GM23338 (cell line): ENCODE results near the gene PSMD5. TPM values are rescaled to one million over a fixed set of nuclear protein-coding genes. Genes with fewer than 3 reads are reported as not detected.
A peak's percentile ranks its signal among the peaks of the same experiment; 100 is the strongest.

Experiments used
- ATAC-seq: fragments of 200-7000 bp; cut with Tn5 transposase; 3 replicates; pipeline ENCODE4 v1.9.1; 2020
- DNase-seq: peaks from one replicate; pipeline ENCODE4 v3.0.0-alpha.2; 2015; ENCODE audit warnings: low spot score
- H2AFZ ChIP-seq: fragments of 200-600 bp; sonication (generic); 2 replicates; pipeline ENCODE4 v1.8.0; 2016; ENCODE audit warnings: antibody characterized with exemption, mild to moderate bottlenecking, moderate library complexity
- H3F3A ChIP-seq: fragments of 200-600 bp; sonication (generic); replicated peaks from 2 replicates; pipeline ENCODE4 v1.8.0; 2017; ENCODE audit warnings: antibody characterized with exemption, mixed run types, low read depth
- H3K27ac ChIP-seq: fragments of 200-600 bp; sonication (generic); 2 replicates; pipeline ENCODE4 v1.6.1; 2016; ENCODE audit warnings: low read depth
- H3K27me3 ChIP-seq: fragments of 200-600 bp; sonication (generic); 2 replicates; pipeline ENCODE4 v1.8.0; 2016; ENCODE audit warnings: mild to moderate bottlenecking, mixed run types, moderate library complexity; ENCODE audit not compliant: insufficient read depth
- H3K36me3 ChIP-seq: fragments of 200-600 bp; sonication (generic); 2 replicates; pipeline ENCODE4 v1.8.0; 2016; ENCODE audit warnings: mild to moderate bottlenecking; ENCODE audit not compliant: insufficient read depth
- H3K4me1 ChIP-seq: fragments of 200-600 bp; sonication (generic); 2 replicates; pipeline ENCODE4 v1.8.0; 2016; ENCODE audit warnings: mild to moderate bottlenecking, moderate library complexity; ENCODE audit not compliant: insufficient read depth
- H3K4me2 ChIP-seq: fragments of 200-600 bp; sonication (generic); 2 replicates; pipeline ENCODE4 v1.7.1; 2017; ENCODE audit warnings: mixed run types
- H3K4me3 ChIP-seq: fragments of 200-600 bp; sonication (generic); 2 replicates; pipeline ENCODE4 v1.6.1; 2016; ENCODE audit warnings: mixed run types
- H3K79me2 ChIP-seq: fragments of 200-600 bp; sonication (generic); replicated peaks from 2 replicates; pipeline ENCODE4 v1.8.0; 2017; ENCODE audit warnings: mild to moderate bottlenecking; ENCODE audit not compliant: insufficient read depth
- H3K9me2 ChIP-seq: fragments of 200-600 bp; sonication (generic); 2 replicates; pipeline ENCODE4 v1.8.0; 2017; ENCODE audit not compliant: insufficient read depth
- H4K20me1 ChIP-seq: fragments of 200-600 bp; sonication (generic); replicated peaks from 2 replicates; pipeline ENCODE4 v1.8.0; 2017; ENCODE audit warnings: mild to moderate bottlenecking; ENCODE audit not compliant: insufficient read depth
- H3K27ac Mint-ChIP-seq: 2 replicates; pipeline ENCODE4 v1.8.0; 2020; ENCODE audit warnings: inconsistent platforms, mild to moderate bottlenecking, moderate library complexity, mixed read lengths
- H3K27me3 Mint-ChIP-seq: 3 replicates; pipeline ENCODE4 v1.8.0; 2022; ENCODE audit warnings: low read depth, mild to moderate bottlenecking, moderate library complexity, mixed read lengths, inconsistent platforms; ENCODE audit not compliant: insufficient read depth, poor library complexity
- H3K36me3 Mint-ChIP-seq: 3 replicates; pipeline ENCODE4 v1.8.0; 2021; ENCODE audit warnings: low read depth, mild to moderate bottlenecking, inconsistent platforms, moderate library complexity, mixed read lengths
- H3K4me1 Mint-ChIP-seq: 3 replicates; pipeline ENCODE4 v1.8.0; 2020; ENCODE audit warnings: mild to moderate bottlenecking, inconsistent platforms, mixed read lengths
- H3K4me3 Mint-ChIP-seq: 3 replicates; pipeline ENCODE4 v1.8.0; 2021; ENCODE audit warnings: moderate library complexity, mild to moderate bottlenecking, inconsistent platforms, mixed read lengths
- H3K9me3 Mint-ChIP-seq: 3 replicates; pipeline ENCODE4 v1.8.0; 2020; ENCODE audit warnings: moderate library complexity, mild to moderate bottlenecking, inconsistent platforms, mixed read lengths
- EZH2phosphoT487 ChIP-seq: fragments of 200-600 bp; sonication (generic); IDR thresholded peaks from one replicate; pipeline ENCODE4 v1.8.1; 2018; ENCODE audit warnings: antibody characterized with exemption; ENCODE audit not compliant: unreplicated experiment
- JUNB ChIP-seq: IDR thresholded peaks from one replicate; pipeline ENCODE4 v1.6.1; 2016; ENCODE audit warnings: antibody characterized with exemption; ENCODE audit not compliant: unreplicated experiment
- NANOG ChIP-seq: IDR thresholded peaks from 2 replicates; pipeline ENCODE4 v1.6.1; 2016; ENCODE audit warnings: antibody characterized with exemption, borderline replicate concordance
- STAT1 ChIP-seq: IDR thresholded peaks from one replicate; pipeline ENCODE4 v1.6.1; 2016; ENCODE audit warnings: antibody characterized with exemption; ENCODE audit not compliant: unreplicated experiment
- ZNF114 ChIP-seq: fragments of 250-450 bp; sonication (Bioruptor Pico); IDR thresholded peaks from 2 replicates; pipeline ENCODE4 v1.5.0; 2020; ENCODE audit warnings: mild to moderate bottlenecking, moderate library complexity
- ZNF331 ChIP-seq: fragments of 250-450 bp; sonication (Bioruptor Pico); IDR thresholded peaks from 2 replicates; pipeline ENCODE4 v1.5.0; 2020; ENCODE audit warnings: low read depth, mild to moderate bottlenecking, moderate library complexity
- polyA plus RNA-seq: library from polyadenylated mRNA; unstranded; fragments of >200 nt; fragmentation: Nextera tagmentation; extraction: Ambion mirVana; gene quantifications from 2 replicates; pipeline ENCODE4 v1.2.1, GENCODE V29; 2016
- total RNA-seq: library from RNA; depleted of rRNA; stranded (reverse); fragments of >200 nt; shearing (Covaris generic); gene quantifications from 2 replicates; pipeline ENCODE4 v1.2.3, GENCODE V29; 2014
- TF ChIP-seq, protein P1 (sequence below): fragments of 250-450 bp; sonication (Bioruptor Pico); IDR thresholded peaks from 2 replicates; pipeline ENCODE4 v1.5.0; 2020; ENCODE audit warnings: mild to moderate bottlenecking, moderate library complexity
- TF ChIP-seq, protein P2 (sequence below): IDR thresholded peaks from 2 replicates; pipeline ENCODE4 v1.6.1; 2016; ENCODE audit warnings: antibody characterized with exemption
- TF ChIP-seq, protein P3 (sequence below), 2 experiments: fragments of 200-600 bp in 1 of 2; sonication (generic) in 1 of 2; conservative IDR thresholded peaks; 2 replicates each; pipeline versions ENCODE4 v1.5.1 to v1.6.1; 2016 to 2017; ENCODE audit warnings: antibody characterized with exemption in 2 of 2, low read depth in 2 of 2, mild to moderate bottlenecking in 2 of 2, moderate library complexity in 1 of 2

Gene PSMD5
- total and polyA plus RNA-seq, 2 experiments from 2014 or later: 23.9 to 40.5 TPM

DNA sequence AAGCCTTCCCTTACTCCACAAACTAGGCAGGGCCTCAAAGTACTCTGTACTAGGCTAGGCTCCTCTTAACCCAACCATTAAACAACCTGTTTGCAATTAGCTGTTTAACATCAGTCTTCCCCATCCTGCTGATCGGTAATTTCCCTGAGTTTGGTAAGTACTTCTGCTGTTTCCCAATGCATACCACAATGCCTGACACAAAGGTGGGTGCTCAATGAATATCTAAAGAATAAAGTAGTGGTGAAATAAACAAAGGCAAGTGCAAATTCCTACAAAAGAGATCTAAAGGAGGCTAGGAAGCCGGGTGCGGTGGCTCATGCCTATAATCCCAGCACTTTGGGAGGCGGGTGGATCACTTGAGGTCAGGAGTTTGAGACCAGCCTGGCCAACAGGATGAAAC, 74.5 kb downstream of the PSMD5 start:
- H3K4me2 ChIP-seq: no peak overlapping the region
- peaks cover 19% of the 10 kb centered on the region; the same call in 1 of the 2 replicates for H4K20me1 ChIP-seq
- H3K4me1 ChIP-seq: peaks cover 8% of the 10 kb centered on the region; the same call in 1 of the 2 replicates
- Mint-ChIP-seq H3K27ac (peak overlapping the region; percentile 10; the same call in 1 of the 2 replicates), H3K4me3 (no peak overlapping the region), H3K27me3 (no peaks in the 10 kb centered on the region), H3K4me1 (no peaks in the 10 kb centered on the region), H3K36me3 (peaks cover 60% of the 10 kb centered on the region), H3K9me3 (no peaks in the 10 kb centered on the region)
- peak; percentile 57 for ATAC-seq
- DNase-seq: peak; percentile 64
- 0 out of 2 replicates have a peak overlapping the region, but pooled peaks have one; percentile 4 for H3K27ac ChIP-seq
- H3K79me2 ChIP-seq: no peaks in the 10 kb centered on the region
- H3K36me3 ChIP-seq: peaks cover 30% of the 10 kb centered on the region
- H3K27me3 ChIP-seq: no peaks in the 10 kb centered on the region
- H3K4me3 ChIP-seq: no peak overlapping the region
- 0 out of 2 replicates have a peak, but pooled peaks cover 2% of the 10 kb centered on the region for H3F3A ChIP-seq
- H2AFZ ChIP-seq: no peak overlapping the region
- TF ChIP-seq NANOG (peak; percentile 24; the same call in 1 of the 2 replicates), ZNF331 (no peak)
- no peaks in the 10 kb centered on the region for H3K9me2 ChIP-seq

DNA sequence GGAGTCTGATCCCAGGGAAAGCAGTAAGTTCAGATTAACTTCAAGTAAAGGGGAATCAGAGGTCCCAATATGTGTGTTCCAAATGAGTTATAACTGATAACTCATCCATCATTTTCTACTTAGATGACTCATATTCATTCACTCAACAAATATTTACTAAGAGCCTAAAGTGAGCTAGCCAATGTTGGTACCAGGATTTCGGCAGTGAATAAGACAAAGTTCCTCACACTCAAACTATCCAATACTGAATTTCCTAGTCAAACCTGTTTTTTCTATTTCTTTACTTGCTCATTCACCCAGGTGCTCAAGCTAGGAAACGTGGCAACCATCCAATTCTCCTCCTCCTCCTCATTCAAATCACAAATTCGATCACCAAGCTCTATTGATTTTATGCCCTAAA, 75.3 kb downstream of the PSMD5 start:
- H3K4me1 Mint-ChIP-seq: no peaks in the 10 kb centered on the region
- peaks cover 60% of the 10 kb centered on the region for H3K36me3 Mint-ChIP-seq
- H3K36me3 ChIP-seq: peaks cover 27% of the 10 kb centered on the region
- no peak overlapping the region for H2AFZ ChIP-seq
- H3K27me3 Mint-ChIP-seq: no peaks in the 10 kb centered on the region
- 0 out of 2 replicates have a peak overlapping the region, but pooled peaks have one; percentile 4 for H3K27ac ChIP-seq
- H3K79me2 ChIP-seq: no peaks in the 10 kb centered on the region
- no peaks in the 10 kb centered on the region for H3K9me2 ChIP-seq
- no peak overlapping the region for H3K27ac Mint-ChIP-seq
- H3K27me3 ChIP-seq: no peaks in the 10 kb centered on the region
- ATAC-seq (no peak), DNase-seq (no peak)
- H3K4me2 ChIP-seq: no peak overlapping the region
- no peaks in the 10 kb centered on the region for H3K9me3 Mint-ChIP-seq
- H3K4me3 Mint-ChIP-seq: no peak overlapping the region
- 0 out of 2 replicates have a peak, but pooled peaks cover 2% of the 10 kb centered on the region for H3F3A ChIP-seq
- peaks cover 8% of the 10 kb centered on the region; the same call in 1 of the 2 replicates for H3K4me1 ChIP-seq
- peaks cover 20% of the 10 kb centered on the region; the same call in 1 of the 2 replicates for H4K20me1 ChIP-seq
- no peak overlapping the region for H3K4me3 ChIP-seq
- no peak for TF ChIP-seq JUNB
- no peak for TF ChIP-seq ZNF331
- TF ChIP-seq NANOG: no peak
- TF ChIP-seq, protein P1, sequence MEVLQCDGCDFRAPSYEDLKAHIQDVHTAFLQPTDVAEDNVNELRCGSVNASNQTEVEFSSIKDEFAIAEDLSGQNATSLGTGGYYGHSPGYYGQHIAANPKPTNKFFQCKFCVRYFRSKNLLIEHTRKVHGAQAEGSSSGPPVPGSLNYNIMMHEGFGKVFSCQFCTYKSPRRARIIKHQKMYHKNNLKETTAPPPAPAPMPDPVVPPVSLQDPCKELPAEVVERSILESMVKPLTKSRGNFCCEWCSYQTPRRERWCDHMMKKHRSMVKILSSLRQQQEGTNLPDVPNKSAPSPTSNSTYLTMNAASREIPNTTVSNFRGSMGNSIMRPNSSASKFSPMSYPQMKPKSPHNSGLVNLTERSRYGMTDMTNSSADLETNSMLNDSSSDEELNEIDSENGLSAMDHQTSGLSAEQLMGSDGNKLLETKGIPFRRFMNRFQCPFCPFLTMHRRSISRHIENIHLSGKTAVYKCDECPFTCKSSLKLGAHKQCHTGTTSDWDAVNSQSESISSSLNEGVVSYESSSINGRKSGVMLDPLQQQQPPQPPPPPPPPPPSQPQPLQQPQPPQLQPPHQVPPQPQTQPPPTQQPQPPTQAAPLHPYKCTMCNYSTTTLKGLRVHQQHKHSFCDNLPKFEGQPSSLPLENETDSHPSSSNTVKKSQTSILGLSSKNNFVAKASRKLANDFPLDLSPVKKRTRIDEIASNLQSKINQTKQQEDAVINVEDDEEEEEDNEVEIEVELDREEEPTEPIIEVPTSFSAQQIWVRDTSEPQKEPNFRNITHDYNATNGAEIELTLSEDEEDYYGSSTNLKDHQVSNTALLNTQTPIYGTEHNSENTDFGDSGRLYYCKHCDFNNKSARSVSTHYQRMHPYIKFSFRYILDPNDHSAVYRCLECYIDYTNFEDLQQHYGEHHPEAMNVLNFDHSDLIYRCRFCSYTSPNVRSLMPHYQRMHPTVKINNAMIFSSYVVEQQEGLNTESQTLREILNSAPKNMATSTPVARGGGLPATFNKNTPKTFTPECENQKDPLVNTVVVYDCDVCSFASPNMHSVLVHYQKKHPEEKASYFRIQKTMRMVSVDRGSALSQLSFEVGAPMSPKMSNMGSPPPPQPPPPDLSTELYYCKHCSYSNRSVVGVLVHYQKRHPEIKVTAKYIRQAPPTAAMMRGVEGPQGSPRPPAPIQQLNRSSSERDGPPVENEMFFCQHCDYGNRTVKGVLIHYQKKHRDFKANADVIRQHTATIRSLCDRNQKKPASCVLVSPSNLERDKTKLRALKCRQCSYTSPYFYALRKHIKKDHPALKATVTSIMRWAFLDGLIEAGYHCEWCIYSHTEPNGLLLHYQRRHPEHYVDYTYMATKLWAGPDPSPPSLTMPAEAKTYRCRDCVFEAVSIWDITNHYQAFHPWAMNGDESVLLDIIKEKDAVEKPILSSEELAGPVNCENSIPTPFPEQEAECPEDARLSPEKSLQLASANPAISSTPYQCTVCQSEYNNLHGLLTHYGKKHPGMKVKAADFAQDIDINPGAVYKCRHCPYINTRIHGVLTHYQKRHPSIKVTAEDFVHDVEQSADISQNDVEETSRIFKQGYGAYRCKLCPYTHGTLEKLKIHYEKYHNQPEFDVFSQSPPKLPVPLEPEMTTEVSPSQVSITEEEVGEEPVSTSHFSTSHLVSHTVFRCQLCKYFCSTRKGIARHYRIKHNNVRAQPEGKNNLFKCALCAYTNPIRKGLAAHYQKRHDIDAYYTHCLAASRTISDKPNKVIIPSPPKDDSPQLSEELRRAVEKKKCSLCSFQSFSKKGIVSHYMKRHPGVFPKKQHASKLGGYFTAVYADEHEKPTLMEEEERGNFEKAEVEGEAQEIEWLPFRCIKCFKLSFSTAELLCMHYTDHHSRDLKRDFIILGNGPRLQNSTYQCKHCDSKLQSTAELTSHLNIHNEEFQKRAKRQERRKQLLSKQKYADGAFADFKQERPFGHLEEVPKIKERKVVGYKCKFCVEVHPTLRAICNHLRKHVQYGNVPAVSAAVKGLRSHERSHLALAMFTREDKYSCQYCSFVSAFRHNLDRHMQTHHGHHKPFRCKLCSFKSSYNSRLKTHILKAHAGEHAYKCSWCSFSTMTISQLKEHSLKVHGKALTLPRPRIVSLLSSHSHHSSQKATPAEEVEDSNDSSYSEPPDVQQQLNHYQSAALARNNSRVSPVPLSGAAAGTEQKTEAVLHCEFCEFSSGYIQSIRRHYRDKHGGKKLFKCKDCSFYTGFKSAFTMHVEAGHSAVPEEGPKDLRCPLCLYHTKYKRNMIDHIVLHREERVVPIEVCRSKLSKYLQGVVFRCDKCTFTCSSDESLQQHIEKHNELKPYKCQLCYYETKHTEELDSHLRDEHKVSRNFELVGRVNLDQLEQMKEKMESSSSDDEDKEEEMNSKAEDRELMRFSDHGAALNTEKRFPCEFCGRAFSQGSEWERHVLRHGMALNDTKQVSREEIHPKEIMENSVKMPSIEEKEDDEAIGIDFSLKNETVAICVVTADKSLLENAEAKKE: no peak
- TF ChIP-seq, protein P2, sequence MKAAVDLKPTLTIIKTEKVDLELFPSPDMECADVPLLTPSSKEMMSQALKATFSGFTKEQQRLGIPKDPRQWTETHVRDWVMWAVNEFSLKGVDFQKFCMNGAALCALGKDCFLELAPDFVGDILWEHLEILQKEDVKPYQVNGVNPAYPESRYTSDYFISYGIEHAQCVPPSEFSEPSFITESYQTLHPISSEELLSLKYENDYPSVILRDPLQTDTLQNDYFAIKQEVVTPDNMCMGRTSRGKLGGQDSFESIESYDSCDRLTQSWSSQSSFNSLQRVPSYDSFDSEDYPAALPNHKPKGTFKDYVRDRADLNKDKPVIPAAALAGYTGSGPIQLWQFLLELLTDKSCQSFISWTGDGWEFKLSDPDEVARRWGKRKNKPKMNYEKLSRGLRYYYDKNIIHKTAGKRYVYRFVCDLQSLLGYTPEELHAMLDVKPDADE: no peak
- no peak for TF ChIP-seq ZNF114 (CRISPR knock-in tag)
- TF ChIP-seq, protein P3, sequence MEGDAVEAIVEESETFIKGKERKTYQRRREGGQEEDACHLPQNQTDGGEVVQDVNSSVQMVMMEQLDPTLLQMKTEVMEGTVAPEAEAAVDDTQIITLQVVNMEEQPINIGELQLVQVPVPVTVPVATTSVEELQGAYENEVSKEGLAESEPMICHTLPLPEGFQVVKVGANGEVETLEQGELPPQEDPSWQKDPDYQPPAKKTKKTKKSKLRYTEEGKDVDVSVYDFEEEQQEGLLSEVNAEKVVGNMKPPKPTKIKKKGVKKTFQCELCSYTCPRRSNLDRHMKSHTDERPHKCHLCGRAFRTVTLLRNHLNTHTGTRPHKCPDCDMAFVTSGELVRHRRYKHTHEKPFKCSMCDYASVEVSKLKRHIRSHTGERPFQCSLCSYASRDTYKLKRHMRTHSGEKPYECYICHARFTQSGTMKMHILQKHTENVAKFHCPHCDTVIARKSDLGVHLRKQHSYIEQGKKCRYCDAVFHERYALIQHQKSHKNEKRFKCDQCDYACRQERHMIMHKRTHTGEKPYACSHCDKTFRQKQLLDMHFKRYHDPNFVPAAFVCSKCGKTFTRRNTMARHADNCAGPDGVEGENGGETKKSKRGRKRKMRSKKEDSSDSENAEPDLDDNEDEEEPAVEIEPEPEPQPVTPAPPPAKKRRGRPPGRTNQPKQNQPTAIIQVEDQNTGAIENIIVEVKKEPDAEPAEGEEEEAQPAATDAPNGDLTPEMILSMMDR (conservative IDR thresholded peaks at IDR 0.05; ENCODE audit: low read depth in 2 of 2): no peak
- no peak for TF ChIP-seq EZH2phosphoT487
- TF ChIP-seq STAT1: no peak
